ENCODE measurements around the gene ISG15. TPM values are rescaled to one million over a fixed set of nuclear protein-coding genes. Genes with fewer than 3 reads are reported as not detected.
"Not testable (repeated sequence)": the region's sequence is repeated elsewhere in the genome, so short reads cannot be mapped to it uniquely, and the experiment has no call there.

The ISG15 gene
- polyA plus RNA-seq, 5 donors = 7.8 to 20.2 (median 11.1) TPM

GRCh38 chr1:992362-992761 is 20.9 kb upstream of the ISG15 start:
- no peak for DNase-seq

GRCh38 chr1:993379-993995 is 19.8 kb upstream of the ISG15 start:
- no peak for DNase-seq

GRCh38 chr1:994546-994945 is 18.8 kb upstream of the ISG15 start:
- not testable (repeated sequence) for DNase-seq

- no peak for DNase-seq
Observed at GRCh38 chr1:995665-996633, 17.3 kb upstream of the ISG15 start.

- no peak for DNase-seq
Observed at GRCh38 chr1:996851-997712, 16.2 kb upstream of the ISG15 start.

- DNase-seq = no peak
Observed at GRCh38 chr1:997713-997992, 15.6 kb upstream of the ISG15 start.

GRCh38 chr1:997993-998744 is 15.1 kb upstream of the ISG15 start:
- no peak for DNase-seq

- no peak for DNase-seq
Observed at GRCh38 chr1:998745-998994, 14.6 kb upstream of the ISG15 start.

GRCh38 chr1:998995-999724 is 14.1 kb upstream of the ISG15 start:
- DNase-seq = no peak

- peak; percentile 88 to 89 for DNase-seq
Observed at GRCh38 chr1:999725-1000356, 13.5 kb upstream of the ISG15 start, which contains the start of gene HES4. Gene HES4 (minus strand): TSS chr1:1000097. CDS start chr1:999973, 124 bp downstream.

GRCh38 chr1:1000357-1001056 is 12.8 kb upstream of the ISG15 start:
- peak; percentile 83 to 84 for DNase-seq

- DNase-seq = no peak
Observed at GRCh38 chr1:1001057-1001783, 12.1 kb upstream of the ISG15 start.

GRCh38 chr1:1003618-1004419 is 9.5 kb upstream of the ISG15 start:
- DNase-seq = no peak

GRCh38 chr1:1004420-1004779 is 8.9 kb upstream of the ISG15 start:
- DNase-seq = no peak

- DNase-seq = peak; percentile 53 to 56
Observed at GRCh38 chr1:1004780-1005697, 8.3 kb upstream of the ISG15 start.

- no peak for DNase-seq
Observed at GRCh38 chr1:1005774-1006304, 7.5 kb upstream of the ISG15 start.

Data from right lung (tissue), 5 donors.